AG04450 (cell line): ENCODE data around the gene MAGI3. TPM values are rescaled to one million over a fixed set of nuclear protein-coding genes. Genes with fewer than 3 reads are reported as not detected.

ENCODE experiments used
- CTCF ChIA-PET: fragments of 300-600, 350-600 bp; formaldehyde crosslinking; extraction: SDS; loops from one replicate; lab custom pipeline; 2022; ENCODE audit warnings: antibody characterized with exemption, inconsistent platforms; lab: Charles Lee
- POLR2A ChIA-PET: fragments of 350-600 bp; formaldehyde crosslinking; extraction: SDS; loops from one replicate; lab custom pipeline; 2021; ENCODE audit warnings: antibody characterized with exemption, inconsistent platforms; lab: Yijun Ruan, JAX
- DNase-seq: peaks from one replicate; pipeline ENCODE4 v3.0.0-alpha.2; 2011; ENCODE audit warnings: low read depth, low spot score
- H3K27ac ChIP-seq: one replicate; pipeline ENCODE4 v1.5.1; 2012; ENCODE audit warnings: low read depth, low read length, control low read depth
- H3K27me3 ChIP-seq: one replicate; pipeline ENCODE4 v1.6.0; 2012; ENCODE audit warnings: low read length; ENCODE audit not compliant: control insufficient read depth, insufficient read depth
- H3K4me3 ChIP-seq: 2 replicates; pipeline ENCODE4 v1.5.1; 2011; ENCODE audit warnings: mild to moderate bottlenecking, low read depth, low read length, control low read depth
- H3K9me3 ChIP-seq: 2 replicates; pipeline ENCODE4 v1.5.1; 2012; ENCODE audit warnings: low read length; ENCODE audit not compliant: control insufficient read depth, insufficient read depth
- polyA plus RNA-seq: library from polyadenylated mRNA; depleted of rRNA; stranded (reverse); fragments of >200 nt; gene quantifications from 2 replicates; pipeline ENCODE4 v1.2.3, GENCODE V29; 2011
- TF ChIP-seq, protein P1 (sequence below): IDR thresholded peaks from 2 replicates; pipeline ENCODE4 v1.5.1; 2011; ENCODE audit warnings: low read depth, low read length, control low read depth, inconsistent platforms

The MAGI3 gene
- polyA plus RNA-seq, 1 experiment = 5.8 TPM

DNA sequence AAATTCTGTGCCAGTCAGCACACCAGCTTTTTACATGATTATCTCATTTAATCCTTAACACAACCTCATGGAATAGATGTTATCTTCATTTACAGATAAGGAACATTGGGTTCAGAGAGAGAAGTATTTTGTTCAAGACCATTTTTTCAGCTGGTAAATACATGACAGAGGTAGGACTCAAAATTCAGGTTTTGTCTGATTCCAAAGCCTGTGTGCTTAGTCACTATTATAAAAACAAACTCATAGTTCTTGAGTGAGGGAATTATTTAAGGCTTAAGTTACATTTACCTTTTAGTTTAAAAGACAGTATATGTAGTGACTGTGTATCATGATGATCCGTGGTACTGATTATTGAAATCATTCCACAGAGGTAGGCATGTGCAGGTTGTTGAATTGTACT is 125.2 kb downstream of the MAGI3 start:
- POLR2A ChIA-PET = no interaction called here
- no peaks in the 10 kb centered on the region for H3K9me3 ChIP-seq
- TF ChIP-seq, protein P1, sequence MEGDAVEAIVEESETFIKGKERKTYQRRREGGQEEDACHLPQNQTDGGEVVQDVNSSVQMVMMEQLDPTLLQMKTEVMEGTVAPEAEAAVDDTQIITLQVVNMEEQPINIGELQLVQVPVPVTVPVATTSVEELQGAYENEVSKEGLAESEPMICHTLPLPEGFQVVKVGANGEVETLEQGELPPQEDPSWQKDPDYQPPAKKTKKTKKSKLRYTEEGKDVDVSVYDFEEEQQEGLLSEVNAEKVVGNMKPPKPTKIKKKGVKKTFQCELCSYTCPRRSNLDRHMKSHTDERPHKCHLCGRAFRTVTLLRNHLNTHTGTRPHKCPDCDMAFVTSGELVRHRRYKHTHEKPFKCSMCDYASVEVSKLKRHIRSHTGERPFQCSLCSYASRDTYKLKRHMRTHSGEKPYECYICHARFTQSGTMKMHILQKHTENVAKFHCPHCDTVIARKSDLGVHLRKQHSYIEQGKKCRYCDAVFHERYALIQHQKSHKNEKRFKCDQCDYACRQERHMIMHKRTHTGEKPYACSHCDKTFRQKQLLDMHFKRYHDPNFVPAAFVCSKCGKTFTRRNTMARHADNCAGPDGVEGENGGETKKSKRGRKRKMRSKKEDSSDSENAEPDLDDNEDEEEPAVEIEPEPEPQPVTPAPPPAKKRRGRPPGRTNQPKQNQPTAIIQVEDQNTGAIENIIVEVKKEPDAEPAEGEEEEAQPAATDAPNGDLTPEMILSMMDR = no peak
- no peak overlapping the region for H3K4me3 ChIP-seq
- CTCF ChIA-PET = no interaction called here
- H3K27ac ChIP-seq = no peak overlapping the region
- H3K27me3 ChIP-seq = no peaks in the 10 kb centered on the region
- no peak for DNase-seq

DNA sequence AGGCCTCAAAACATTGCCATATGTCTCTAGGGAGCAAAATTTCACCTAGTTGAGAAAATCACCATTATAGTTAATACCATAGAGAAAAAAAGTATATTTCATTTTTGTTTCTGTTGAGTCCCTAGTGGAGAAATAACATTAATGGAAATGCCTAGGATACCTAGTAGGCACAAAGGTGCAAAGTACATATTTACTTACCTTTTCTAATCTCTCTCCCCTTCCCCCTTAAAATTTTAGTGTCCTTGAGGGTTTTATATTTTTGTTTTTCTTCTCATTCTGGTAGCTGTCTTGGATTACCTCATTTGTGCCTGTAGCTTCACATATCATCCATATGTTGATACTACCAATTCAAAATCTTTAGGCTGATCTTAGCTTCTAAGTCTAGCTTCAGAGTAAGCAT is 127.0 kb downstream of the MAGI3 start:
- Histone ChIP-seq H3K4me3 (no peak overlapping the region), H3K27ac (no peak overlapping the region), H3K27me3 (no peaks in the 10 kb centered on the region), H3K9me3 (no peaks in the 10 kb centered on the region)
- ChIA-PET POLR2A (no interaction called here), CTCF (no interaction called here)
- TF ChIP-seq, protein P1 = no peak
- DNase-seq = no peak

DNA sequence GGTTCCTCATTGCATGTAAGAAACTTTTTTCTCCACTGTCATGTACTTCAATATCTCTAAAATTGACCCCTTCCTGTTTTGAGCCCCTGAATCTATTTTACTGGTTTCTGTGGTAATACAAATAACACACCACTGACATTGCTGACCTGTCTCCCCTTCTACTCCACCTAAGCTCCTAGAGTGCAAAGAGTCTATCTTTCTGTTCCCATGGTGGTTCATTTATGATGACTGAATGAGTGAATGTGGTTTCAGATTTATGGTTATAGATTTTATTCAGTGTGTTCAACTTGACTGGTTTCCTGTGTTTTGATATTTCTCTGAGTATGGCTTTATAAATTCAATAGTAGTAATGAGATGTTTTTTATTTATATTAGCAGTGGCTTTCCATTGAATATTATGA is 127.7 kb downstream of the MAGI3 start:
- Histone ChIP-seq H3K4me3 (no peak overlapping the region), H3K9me3 (no peaks in the 10 kb centered on the region), H3K27ac (no peak overlapping the region), H3K27me3 (no peaks in the 10 kb centered on the region)
- ChIA-PET CTCF (no interaction called here), POLR2A (no interaction called here)
- TF ChIP-seq, protein P1 = no peak
- DNase-seq = no peak

DNA sequence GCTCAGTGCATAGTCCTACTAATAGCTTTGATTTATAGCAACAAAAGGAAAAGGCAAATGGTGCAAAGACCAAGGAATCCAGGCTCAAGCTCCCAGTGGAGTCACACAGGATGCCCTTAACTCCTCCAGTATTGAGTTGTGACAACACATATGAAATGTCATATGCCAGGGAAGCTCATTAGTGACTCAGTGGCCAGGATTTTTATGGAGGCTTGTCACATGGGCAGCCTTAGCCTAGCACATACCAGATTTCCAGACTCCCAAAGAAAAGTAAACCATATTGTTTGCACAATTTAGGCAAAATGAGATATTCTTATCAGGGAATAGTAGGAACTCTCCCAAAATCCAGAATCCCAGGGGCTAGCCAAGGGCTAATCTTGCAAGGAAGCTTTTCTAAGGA is 129.2 kb downstream of the MAGI3 start:
- CTCF ChIA-PET = interaction anchor here (1.0 kb wide), 1 partner anchor 458 kb away, joined by 3 read pairs; no protein-coding TSS in a partner anchor
- TF ChIP-seq, protein P1 = no peak
- H3K9me3 ChIP-seq = peaks cover 7% of the 10 kb centered on the region
- POLR2A ChIA-PET = no interaction called here
- no peak overlapping the region for H3K4me3 ChIP-seq
- no peaks in the 10 kb centered on the region for H3K27me3 ChIP-seq
- H3K27ac ChIP-seq = no peak overlapping the region
- no peak for DNase-seq

DNA sequence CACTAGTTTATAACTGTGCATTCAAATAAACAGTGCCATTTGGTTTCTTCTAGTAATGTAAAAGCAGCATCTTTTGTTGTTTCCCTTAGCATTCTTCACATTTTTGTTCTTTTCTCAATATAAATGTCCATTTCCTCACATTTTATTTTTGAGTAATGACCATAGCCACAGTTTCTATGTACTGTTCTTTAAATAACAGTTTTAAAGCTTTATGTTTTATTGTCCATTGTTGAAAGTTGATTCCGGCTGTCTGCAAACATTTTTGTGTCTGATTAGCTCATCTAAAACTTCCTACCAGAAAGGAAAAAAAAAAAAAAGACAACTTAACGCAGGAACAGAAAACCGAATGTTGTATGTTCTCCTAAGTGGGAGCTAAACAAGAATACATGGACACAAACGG is 139.7 kb downstream of the MAGI3 start:
- Histone ChIP-seq H3K27ac (no peak overlapping the region), H3K9me3 (no peaks in the 10 kb centered on the region), H3K27me3 (no peaks in the 10 kb centered on the region), H3K4me3 (no peak overlapping the region)
- POLR2A ChIA-PET = no interaction called here
- TF ChIP-seq, protein P1 = no peak
- CTCF ChIA-PET = no interaction called here
- no peak for DNase-seq
